ENCODE results near the gene LYPD3. TPM values are rescaled to one million over a fixed set of nuclear protein-coding genes. Genes with fewer than 3 reads are reported as not detected.

LYPD3 gene
- polyA plus RNA-seq, 2 donors = 208 to 770 TPM

GRCh38 chr19:43503501-43504425, 38.4 kb upstream of the LYPD3 start:
- peak overlapping the region; percentile 69 to 72 for H3K4me3 ChIP-seq (ENCODE audit: low read depth in 1 of 2, low read length in 2 of 2)
- no peaks in the 10 kb centered on the region for H3K27me3 ChIP-seq (ENCODE audit: control insufficient read depth in 1 of 2, insufficient read depth in 2 of 2, low read length in 2 of 2)
- H3K27ac ChIP-seq (ENCODE audit: low read depth in 2 of 2, low read length in 1 of 2) = peak overlapping the region; percentile 83 to 96
- no peaks in the 10 kb centered on the region for H3K9me3 ChIP-seq (ENCODE audit: control insufficient read depth in 2 of 2, insufficient read depth in 1 of 2, low read depth in 1 of 2, low read length in 1 of 2)
- H3K36me3 ChIP-seq (ENCODE audit: control insufficient read depth in 2 of 2, insufficient read depth in 2 of 2, low read length in 1 of 2) = peaks cover 0 to 21% of the 10 kb centered on the region in 2 donors
- H3K4me1 ChIP-seq (ENCODE audit: control insufficient read depth in 2 of 2, insufficient read depth in 2 of 2, low read length in 1 of 2) = peaks cover 3 to 6% of the 10 kb centered on the region in 2 donors
- 1% methylated on average over 52 to 64 of the region's 64 CpGs for WGBS, 2 donors

DNA sequence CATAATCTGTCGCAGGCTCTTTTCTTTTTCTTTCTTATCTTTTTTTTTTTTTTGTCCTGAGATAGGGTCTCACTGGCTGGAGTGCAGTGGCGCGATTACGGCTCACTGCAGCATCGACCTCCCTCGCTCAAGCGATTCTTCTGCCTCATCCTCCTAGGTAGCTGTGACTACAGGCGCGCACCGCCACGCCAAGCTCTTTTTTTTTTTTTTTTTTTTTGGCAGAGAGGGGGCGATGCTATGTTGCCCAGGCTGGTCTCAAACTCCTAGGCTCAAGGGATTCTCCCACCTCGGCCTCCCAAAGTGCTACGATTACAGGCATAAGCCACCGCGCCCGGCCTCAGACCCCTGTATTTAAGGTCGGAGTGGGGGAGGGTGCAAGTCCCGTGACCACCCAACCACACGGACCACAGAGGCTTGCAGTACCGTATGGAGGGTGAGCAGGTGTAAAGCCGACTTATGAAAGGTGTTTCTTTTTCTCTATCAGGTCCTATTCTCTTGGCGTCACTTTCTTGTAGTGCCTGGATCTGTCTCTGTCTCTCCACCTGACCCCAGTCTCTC, 37.1 kb upstream of the LYPD3 start:
- 85% methylated on average over 23 of the region's 23 CpGs for WGBS, 2 donors
- no peak overlapping the region for H3K27ac ChIP-seq (ENCODE audit: low read depth in 2 of 2, low read length in 1 of 2)
- H3K4me1 ChIP-seq (ENCODE audit: control insufficient read depth in 2 of 2, insufficient read depth in 2 of 2, low read length in 1 of 2) = peaks cover 4 to 6% of the 10 kb centered on the region in 2 donors
- no peaks in the 10 kb centered on the region for H3K27me3 ChIP-seq (ENCODE audit: control insufficient read depth in 1 of 2, insufficient read depth in 2 of 2, low read length in 2 of 2)
- peak overlapping the region; percentile 68 to 69 for H3K4me3 ChIP-seq (ENCODE audit: low read depth in 1 of 2, low read length in 2 of 2)
- peaks cover 0 to 19% of the 10 kb centered on the region in 2 donors for H3K36me3 ChIP-seq (ENCODE audit: control insufficient read depth in 2 of 2, insufficient read depth in 2 of 2, low read length in 1 of 2)
- no peaks in the 10 kb centered on the region for H3K9me3 ChIP-seq (ENCODE audit: control insufficient read depth in 2 of 2, insufficient read depth in 1 of 2, low read depth in 1 of 2, low read length in 1 of 2)

- no peaks in the 10 kb centered on the region for H3K27me3 ChIP-seq (ENCODE audit: control insufficient read depth in 1 of 2, insufficient read depth in 2 of 2, low read length in 2 of 2)
- no peak overlapping the region for H3K27ac ChIP-seq (ENCODE audit: low read depth in 2 of 2, low read length in 1 of 2)
- H3K9me3 ChIP-seq (ENCODE audit: control insufficient read depth in 2 of 2, insufficient read depth in 1 of 2, low read depth in 1 of 2, low read length in 1 of 2) = no peaks in the 10 kb centered on the region
- H3K36me3 ChIP-seq (ENCODE audit: control insufficient read depth in 2 of 2, insufficient read depth in 2 of 2, low read length in 1 of 2) = peaks cover 0 to 25% of the 10 kb centered on the region in 2 donors
- 78 to 82% methylated on average over 43 of the region's 43 CpGs for WGBS, 2 donors
- peaks cover 4 to 6% of the 10 kb centered on the region in 2 donors for H3K4me1 ChIP-seq (ENCODE audit: control insufficient read depth in 2 of 2, insufficient read depth in 2 of 2, low read length in 1 of 2)
- H3K4me3 ChIP-seq (ENCODE audit: low read depth in 1 of 2, low read length in 2 of 2) = peak overlapping the region in 1 of 2 donors; percentile 19
Measured at GRCh38 chr19:43501661-43502418, 36.4 kb upstream of the LYPD3 start.

GRCh38 chr19:43499042-43499441, 33.6 kb upstream of the LYPD3 start:
- H3K36me3 ChIP-seq (ENCODE audit: control insufficient read depth in 2 of 2, insufficient read depth in 2 of 2, low read length in 1 of 2) = peaks cover 11 to 41% of the 10 kb centered on the region in 2 donors
- peaks cover 3 to 4% of the 10 kb centered on the region in 2 donors for H3K4me1 ChIP-seq (ENCODE audit: control insufficient read depth in 2 of 2, insufficient read depth in 2 of 2, low read length in 1 of 2)
- no peak overlapping the region for H3K27ac ChIP-seq (ENCODE audit: low read depth in 2 of 2, low read length in 1 of 2)
- WGBS, 2 donors = 78 to 82% methylated on average over 3 of the region's 3 CpGs
- no peaks in the 10 kb centered on the region for H3K9me3 ChIP-seq (ENCODE audit: control insufficient read depth in 2 of 2, insufficient read depth in 1 of 2, low read depth in 1 of 2, low read length in 1 of 2)
- H3K4me3 ChIP-seq (ENCODE audit: low read depth in 1 of 2, low read length in 2 of 2) = no peak overlapping the region
- H3K27me3 ChIP-seq (ENCODE audit: control insufficient read depth in 1 of 2, insufficient read depth in 2 of 2, low read length in 2 of 2) = no peaks in the 10 kb centered on the region

DNA sequence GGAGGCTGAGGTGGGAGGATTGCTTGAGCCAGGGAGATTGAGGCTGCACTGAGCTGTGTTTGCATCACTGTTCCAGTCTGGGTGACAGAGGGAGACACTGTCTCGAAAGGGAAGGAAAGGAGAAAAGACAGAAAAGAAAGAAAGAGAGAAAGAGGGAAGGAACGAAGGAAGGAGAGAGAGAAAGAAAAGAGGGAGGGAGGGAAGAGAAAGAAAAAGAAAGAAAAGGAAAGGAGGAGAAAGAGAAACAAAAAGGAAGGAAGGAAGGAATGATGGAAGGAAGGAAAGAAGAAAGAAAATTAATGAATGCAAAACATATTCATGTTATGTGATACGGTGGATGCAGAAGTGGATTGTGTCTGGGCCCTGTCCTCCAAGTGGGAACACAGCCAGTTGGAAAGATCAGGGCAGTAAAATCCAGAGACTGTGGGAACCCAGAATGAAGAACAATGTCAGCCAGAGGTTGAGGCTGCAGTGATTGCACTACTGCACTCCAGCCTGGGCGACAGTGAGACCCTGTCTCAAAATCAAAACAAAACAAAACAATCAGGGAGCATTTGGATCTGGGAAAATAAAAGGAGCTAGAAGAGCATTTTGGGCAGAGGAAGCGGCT, 32.9 kb upstream of the LYPD3 start:
- WGBS, 2 donors = 78 to 81% methylated on average over 5 of the region's 5 CpGs
- no peak overlapping the region for H3K27ac ChIP-seq (ENCODE audit: low read depth in 2 of 2, low read length in 1 of 2)
- H3K4me3 ChIP-seq (ENCODE audit: low read depth in 1 of 2, low read length in 2 of 2) = no peak overlapping the region
- H3K36me3 ChIP-seq (ENCODE audit: control insufficient read depth in 2 of 2, insufficient read depth in 2 of 2, low read length in 1 of 2) = peaks cover 11 to 42% of the 10 kb centered on the region in 2 donors
- H3K4me1 ChIP-seq (ENCODE audit: control insufficient read depth in 2 of 2, insufficient read depth in 2 of 2, low read length in 1 of 2) = peaks cover 3 to 4% of the 10 kb centered on the region in 2 donors
- no peaks in the 10 kb centered on the region for H3K9me3 ChIP-seq (ENCODE audit: control insufficient read depth in 2 of 2, insufficient read depth in 1 of 2, low read depth in 1 of 2, low read length in 1 of 2)
- H3K27me3 ChIP-seq (ENCODE audit: control insufficient read depth in 1 of 2, insufficient read depth in 2 of 2, low read length in 2 of 2) = no peaks in the 10 kb centered on the region

GRCh38 chr19:43496960-43497359, 31.6 kb upstream of the LYPD3 start:
- Histone ChIP-seq H3K4me3 (ENCODE audit: low read depth in 1 of 2, low read length in 2 of 2) (no peak overlapping the region), H3K4me1 (ENCODE audit: control insufficient read depth in 2 of 2, insufficient read depth in 2 of 2, low read length in 1 of 2) (peaks cover 3 to 4% of the 10 kb centered on the region in 2 donors), H3K27me3 (ENCODE audit: control insufficient read depth in 1 of 2, insufficient read depth in 2 of 2, low read length in 2 of 2) (no peaks in the 10 kb centered on the region), H3K27ac (ENCODE audit: low read depth in 2 of 2, low read length in 1 of 2) (no peak overlapping the region), H3K9me3 (ENCODE audit: control insufficient read depth in 2 of 2, insufficient read depth in 1 of 2, low read depth in 1 of 2, low read length in 1 of 2) (no peaks in the 10 kb centered on the region), H3K36me3 (ENCODE audit: control insufficient read depth in 2 of 2, insufficient read depth in 2 of 2, low read length in 1 of 2) (peaks cover 11 to 42% of the 10 kb centered on the region in 2 donors)
- WGBS, 2 donors = 95% methylated on average over 7 of the region's 7 CpGs

DNA sequence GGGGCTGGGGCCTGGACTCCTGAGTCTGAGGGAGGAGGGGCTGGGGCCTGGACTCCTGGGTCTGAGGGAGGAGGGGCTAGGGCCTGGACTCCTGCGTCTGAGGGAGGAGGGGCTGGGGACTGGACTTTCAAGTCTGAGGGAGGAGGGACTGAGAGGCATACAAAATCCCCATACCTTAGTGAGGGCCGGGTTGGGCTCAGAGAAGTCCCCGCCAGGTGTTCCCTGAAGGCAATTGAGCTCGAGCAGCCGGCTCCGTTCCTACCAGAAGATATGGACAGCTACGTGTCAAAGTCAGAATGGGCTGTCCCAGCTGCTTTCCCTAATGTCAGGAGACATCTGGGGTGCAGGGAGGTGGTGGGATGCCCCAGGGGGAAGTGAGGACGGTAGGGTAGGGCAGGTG, 29.7 kb upstream of the LYPD3 start:
- no peaks in the 10 kb centered on the region for H3K27me3 ChIP-seq (ENCODE audit: control insufficient read depth in 1 of 2, insufficient read depth in 2 of 2, low read length in 2 of 2)
- peaks cover 11 to 39% of the 10 kb centered on the region in 2 donors for H3K36me3 ChIP-seq (ENCODE audit: control insufficient read depth in 2 of 2, insufficient read depth in 2 of 2, low read length in 1 of 2)
- H3K9me3 ChIP-seq (ENCODE audit: control insufficient read depth in 2 of 2, insufficient read depth in 1 of 2, low read depth in 1 of 2, low read length in 1 of 2) = no peaks in the 10 kb centered on the region
- WGBS, 2 donors = 69 to 73% methylated on average over 8 of the region's 8 CpGs
- peaks cover 3 to 4% of the 10 kb centered on the region in 2 donors for H3K4me1 ChIP-seq (ENCODE audit: control insufficient read depth in 2 of 2, insufficient read depth in 2 of 2, low read length in 1 of 2)
- no peak overlapping the region for H3K27ac ChIP-seq (ENCODE audit: low read depth in 2 of 2, low read length in 1 of 2)
- H3K4me3 ChIP-seq (ENCODE audit: low read depth in 1 of 2, low read length in 2 of 2) = no peak overlapping the region

DNA sequence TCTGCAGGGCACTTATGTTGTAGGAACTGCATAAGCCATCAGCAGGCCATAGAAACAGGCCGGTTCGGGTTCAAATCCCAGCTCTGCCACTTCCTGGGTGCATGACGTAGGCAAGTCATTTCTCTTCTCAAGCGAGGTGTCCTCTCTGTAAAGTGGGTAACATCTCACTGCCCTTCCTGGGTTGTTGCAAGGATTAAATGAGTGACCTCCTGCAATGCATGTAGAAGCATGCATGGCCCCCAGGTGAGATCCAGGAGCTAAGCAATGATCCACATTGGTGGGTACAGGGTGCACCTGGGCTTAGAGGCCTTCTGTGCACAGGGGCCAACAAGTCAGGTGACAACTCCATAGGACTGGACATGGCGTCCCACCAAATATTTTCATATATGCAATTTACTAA, 25.4 kb upstream of the LYPD3 start:
- Histone ChIP-seq H3K27ac (ENCODE audit: low read depth in 2 of 2, low read length in 1 of 2) (no peak overlapping the region), H3K36me3 (ENCODE audit: control insufficient read depth in 2 of 2, insufficient read depth in 2 of 2, low read length in 1 of 2) (peaks cover 11 to 26% of the 10 kb centered on the region in 2 donors), H3K4me1 (ENCODE audit: control insufficient read depth in 2 of 2, insufficient read depth in 2 of 2, low read length in 1 of 2) (peaks cover 0 to 3% of the 10 kb centered on the region in 2 donors), H3K4me3 (ENCODE audit: low read depth in 1 of 2, low read length in 2 of 2) (no peak overlapping the region), H3K27me3 (ENCODE audit: control insufficient read depth in 1 of 2, insufficient read depth in 2 of 2, low read length in 2 of 2) (no peaks in the 10 kb centered on the region), H3K9me3 (ENCODE audit: control insufficient read depth in 2 of 2, insufficient read depth in 1 of 2, low read depth in 1 of 2, low read length in 1 of 2) (no peaks in the 10 kb centered on the region)
- WGBS, 2 donors = 90 to 92% methylated on average over 5 of the region's 5 CpGs

- 94 to 96% methylated on average over 7 of the region's 7 CpGs for WGBS, 2 donors
- Histone ChIP-seq H3K4me1 (ENCODE audit: control insufficient read depth in 2 of 2, insufficient read depth in 2 of 2, low read length in 1 of 2) (no peaks in the 10 kb centered on the region), H3K36me3 (ENCODE audit: control insufficient read depth in 2 of 2, insufficient read depth in 2 of 2, low read length in 1 of 2) (peaks cover 4 to 21% of the 10 kb centered on the region in 2 donors), H3K9me3 (ENCODE audit: control insufficient read depth in 2 of 2, insufficient read depth in 1 of 2, low read depth in 1 of 2, low read length in 1 of 2) (no peaks in the 10 kb centered on the region), H3K4me3 (ENCODE audit: low read depth in 1 of 2, low read length in 2 of 2) (no peak overlapping the region), H3K27me3 (ENCODE audit: control insufficient read depth in 1 of 2, insufficient read depth in 2 of 2, low read length in 2 of 2) (no peaks in the 10 kb centered on the region), H3K27ac (ENCODE audit: low read depth in 2 of 2, low read length in 1 of 2) (no peak overlapping the region)
Measured at GRCh38 chr19:43489979-43490599, 24.7 kb upstream of the LYPD3 start.
